Non-pigmented ciliary epithelial cell (primary cell): Measurements from ENCODE around the gene TRERF1.

ENCODE experiments used
- DNase-seq: peaks from one replicate; pipeline ENCODE4 v3.0.0-alpha.2; 2010; ENCODE audit warnings: low read depth

TRERF1 gene

DNA sequence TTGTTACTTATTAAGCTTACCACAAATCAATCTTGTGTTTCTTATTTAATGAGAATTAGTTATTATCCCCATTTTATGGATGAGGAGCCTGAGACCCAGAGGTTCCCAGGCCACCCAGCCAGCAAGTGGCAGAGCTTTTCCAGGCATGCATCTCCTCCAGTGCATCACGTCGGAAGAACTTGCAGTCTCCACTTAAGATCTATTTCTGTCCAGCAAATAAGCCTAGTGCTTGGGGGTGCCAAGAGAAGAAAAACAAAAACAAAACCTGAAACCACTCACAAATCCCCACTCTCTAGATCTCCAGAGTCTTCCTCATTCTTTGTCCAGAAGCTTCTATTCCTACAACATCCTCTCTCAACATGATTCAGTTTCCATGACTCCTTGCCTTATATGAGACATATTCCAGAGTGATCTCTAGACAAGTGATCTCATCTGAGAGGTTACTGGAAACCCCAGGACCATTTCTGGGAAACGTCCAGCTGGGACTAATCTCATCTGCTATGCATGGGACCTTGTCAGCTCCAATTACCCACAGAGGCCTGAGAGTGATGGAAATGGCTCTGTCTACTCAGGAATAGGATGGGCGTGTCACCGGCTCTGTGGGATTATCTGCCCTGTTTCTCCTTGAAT lies 261.1 kb downstream of the TRERF1 start:
- DNase-seq = peak; percentile 72

DNA sequence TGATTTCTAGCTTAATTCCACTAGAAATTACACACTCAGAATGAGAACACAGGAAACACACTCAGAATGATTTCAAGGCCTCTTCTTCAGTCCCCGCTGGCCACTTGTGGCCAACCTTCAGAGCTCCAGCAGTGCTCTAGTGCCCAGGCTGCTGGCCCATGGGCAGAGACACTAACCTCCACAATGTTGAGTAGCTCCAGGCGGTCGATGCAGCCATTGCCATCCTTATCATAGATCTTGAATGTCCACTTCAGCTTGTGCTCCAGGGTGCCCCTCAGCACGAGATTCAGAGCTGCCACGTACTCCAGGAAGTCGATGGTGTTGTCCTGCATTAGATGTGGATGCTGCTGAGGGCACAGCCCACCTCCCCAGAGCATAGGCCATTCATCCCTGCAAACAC lies 263.3 kb downstream of the TRERF1 start:
- no peak for DNase-seq

DNA sequence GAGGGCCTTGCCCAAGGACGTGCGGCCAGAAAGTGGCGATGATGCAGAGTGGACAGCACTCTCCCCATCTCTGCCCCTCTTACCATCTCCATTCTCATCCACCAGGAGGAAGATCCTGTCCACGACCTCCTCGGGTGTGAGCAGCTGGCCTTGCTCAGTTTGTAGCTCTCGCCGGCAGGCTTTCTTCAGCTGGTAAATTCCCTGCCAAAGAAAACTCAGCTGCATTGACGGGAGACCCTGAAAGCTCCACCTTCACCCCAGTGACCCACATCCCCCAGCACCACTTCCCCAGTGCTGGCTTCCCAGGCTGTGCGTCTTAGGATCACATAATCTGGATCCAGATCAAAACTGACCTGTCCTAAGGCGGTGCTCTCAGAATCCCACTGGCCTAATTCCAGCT lies 266.1 kb downstream of the TRERF1 start:
- no peak for DNase-seq

DNA sequence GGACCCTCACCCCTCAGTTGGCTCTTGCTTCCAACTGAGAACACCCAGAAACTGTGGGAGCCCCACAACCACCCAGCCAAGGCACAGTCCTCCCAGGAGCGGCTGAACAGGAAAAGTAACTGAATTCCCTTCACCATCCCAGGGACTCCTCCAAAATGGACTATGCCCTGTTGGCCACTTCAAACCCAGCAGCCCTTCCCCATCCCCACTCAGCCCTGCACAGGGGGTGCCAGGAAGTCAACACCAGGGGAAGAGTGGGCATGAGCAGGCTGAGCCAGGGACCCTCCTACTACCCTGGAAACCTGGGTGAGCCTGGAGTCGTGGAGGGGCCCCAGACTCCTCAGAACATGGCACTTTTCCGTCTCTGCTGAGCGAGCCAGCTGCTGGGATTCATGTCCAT lies 267.3 kb downstream of the TRERF1 start:
- DNase-seq = no peak

DNA sequence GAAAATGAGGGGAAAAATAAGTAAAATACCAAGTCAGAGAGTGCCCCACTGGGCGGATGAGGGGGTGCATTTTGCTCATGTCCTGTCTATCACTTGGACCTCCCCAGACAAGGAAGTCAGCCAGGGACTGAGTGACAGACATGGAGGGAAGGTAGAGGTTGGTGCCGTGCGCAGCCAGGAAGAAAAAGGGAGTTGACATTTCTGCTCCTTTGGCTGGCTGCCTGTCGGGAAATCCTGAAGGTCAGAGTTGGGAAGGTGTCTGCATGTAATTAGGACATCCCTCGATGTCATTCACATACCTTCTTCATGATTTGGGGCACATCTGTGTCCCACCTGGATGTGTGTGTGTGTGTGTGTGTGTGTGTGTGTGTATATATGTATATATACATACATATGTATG lies 269.6 kb downstream of the TRERF1 start:
- DNase-seq = no peak

DNA sequence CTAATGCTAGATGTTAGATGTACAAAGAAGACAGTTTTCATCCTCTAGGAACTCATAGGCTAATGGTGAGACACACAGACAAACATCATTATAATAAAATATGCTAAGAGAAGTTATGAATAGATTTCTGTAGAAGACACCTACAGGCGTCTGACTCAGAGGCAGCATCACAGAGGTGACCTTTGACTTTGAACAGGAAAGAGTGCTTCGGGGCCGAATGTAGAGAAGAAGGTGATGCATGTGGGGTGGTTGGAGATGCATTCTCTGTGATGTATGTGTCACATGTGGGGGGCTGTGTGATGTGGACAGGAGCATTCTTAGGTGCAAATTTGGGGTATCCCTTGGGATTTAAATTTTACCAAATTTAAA lies 271.8 kb downstream of the TRERF1 start:
- DNase-seq = no peak

DNA sequence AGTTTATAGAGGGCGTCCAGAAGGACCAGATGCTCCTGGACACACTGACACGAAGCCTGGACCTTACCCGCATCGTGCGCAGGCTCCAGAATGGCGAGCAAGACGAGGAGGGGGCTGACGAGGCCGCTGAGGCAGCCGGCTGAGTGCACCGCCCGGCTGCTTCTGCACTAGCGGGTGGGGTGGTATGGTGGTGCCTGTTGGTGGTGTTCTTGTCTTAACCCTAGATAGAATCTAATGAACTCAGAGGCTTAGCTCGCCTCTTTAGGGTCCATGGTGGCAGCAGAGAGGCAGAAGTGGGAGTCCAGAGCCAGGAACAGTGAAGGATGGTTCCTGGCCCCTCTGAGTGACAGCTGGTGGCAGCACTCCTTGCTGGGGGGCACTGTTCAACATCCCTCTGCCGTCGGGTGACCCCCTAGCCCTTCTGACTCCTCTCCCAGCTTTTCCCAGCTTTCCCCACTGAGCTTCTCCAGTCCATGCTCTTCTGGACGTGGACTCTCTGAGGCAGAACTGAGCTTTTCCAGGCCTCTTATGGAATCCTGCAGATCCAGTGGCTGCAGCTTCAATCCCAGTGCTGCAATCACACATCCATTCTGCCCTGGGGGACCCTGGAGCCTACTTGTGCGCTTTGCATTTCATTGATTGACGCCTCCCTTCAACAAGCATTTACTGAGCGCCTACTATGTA lies 272.3 kb downstream of the TRERF1 start:
- no peak for DNase-seq

DNA sequence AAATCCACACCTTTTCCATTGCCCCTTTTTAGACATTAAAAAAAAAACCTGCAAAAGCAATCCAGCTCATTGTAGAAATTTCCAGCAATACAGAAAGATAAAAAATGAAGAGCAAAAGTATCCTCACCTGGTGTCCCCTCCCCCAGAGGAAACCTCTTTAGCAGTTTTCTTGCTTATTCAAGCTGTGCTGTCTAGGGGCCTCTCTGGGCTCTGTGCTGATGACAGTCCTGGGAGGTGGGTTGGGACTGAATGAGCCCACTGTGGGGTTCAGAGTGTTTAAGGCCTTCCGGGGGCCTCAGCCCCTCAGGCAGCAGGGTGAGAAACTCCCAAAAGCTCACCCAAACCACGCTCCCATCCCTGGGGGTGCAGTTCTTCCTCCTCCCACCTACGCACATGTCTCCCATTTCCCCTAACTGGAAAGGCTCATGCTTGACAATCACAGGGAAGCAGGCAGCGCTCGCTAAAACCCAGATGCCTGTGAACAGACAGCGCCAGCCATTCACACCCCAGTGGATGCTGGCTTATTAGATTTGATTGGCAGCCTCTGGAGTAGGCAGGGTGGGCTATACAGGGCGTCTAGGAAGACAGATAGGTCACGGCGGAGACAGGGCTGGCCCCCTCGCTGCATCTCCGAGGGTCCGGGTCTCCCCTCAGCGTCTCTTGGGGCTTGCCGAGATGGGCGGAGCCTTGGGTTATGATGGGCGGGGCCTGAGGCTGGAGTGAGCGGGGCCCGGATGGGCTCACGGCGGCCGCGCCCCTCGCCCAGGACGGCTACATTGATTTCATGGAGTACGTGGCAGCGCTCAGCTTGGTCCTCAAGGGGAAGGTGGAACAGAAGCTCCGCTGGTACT lies 274.0 kb downstream of the TRERF1 start:
- DNase-seq = no peak

DNA sequence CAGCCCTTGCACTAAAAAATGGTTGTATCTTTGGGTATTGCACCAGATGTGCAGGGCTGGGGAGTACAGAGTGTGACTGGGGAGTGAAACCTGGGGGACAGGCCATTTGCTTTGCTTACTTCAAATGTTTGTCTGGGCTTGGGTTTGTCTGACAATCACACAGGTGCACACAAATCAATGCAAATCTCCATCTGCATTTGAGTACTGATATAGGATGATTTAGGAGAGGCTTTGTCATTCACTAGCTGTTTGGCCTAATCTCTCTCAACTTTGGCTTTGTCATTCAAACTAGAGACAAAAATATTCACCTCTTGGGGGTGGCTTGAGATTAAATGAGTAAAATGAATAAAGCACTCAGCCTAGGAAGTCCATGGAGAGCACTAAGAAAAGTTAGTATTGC lies 274.7 kb downstream of the TRERF1 start:
- no peak for DNase-seq

DNA sequence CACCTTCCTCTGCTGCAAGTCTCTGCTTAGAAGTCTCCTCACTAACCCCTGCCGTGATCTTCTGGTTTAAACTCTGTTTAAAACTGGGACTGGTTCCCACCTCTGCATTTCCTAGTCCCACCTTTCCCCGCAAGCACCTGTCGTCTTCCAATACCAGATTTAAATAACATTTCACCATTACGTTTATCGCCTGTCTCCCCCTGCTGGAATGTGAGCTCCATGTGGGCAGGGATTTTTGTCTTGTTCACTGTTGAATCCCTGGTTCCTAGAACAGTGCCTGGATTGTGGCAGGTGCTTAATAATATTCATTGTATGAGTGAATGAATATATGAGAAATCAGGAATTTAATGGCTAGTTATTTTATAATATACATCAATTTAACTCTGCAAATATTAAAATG lies 275.9 kb downstream of the TRERF1 start:
- no peak for DNase-seq
